GM18520 (cell line): ENCODE data around the gene MYOM3.

Experiments used
- ATAC-seq: cut with Tn5 transposase; IDR thresholded peaks from one replicate; pipeline ENCODE4 v1.9.1; 2021; ENCODE audit not compliant: unreplicated experiment

Gene MYOM3

DNA sequence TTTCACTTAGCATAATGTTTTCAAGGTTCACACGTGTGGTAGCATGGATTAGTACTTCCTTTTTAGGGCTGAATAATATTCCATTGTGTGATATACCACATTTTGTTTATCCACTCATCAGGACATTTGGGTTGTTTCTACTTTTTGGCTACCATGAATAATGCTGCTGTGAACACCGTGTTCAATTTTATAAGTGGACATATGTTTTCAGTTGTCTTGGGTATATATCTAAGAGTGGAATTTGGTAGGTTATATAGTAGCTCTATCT lies 27.2 kb upstream of the MYOM3 start:
- ATAC-seq: no peak

DNA sequence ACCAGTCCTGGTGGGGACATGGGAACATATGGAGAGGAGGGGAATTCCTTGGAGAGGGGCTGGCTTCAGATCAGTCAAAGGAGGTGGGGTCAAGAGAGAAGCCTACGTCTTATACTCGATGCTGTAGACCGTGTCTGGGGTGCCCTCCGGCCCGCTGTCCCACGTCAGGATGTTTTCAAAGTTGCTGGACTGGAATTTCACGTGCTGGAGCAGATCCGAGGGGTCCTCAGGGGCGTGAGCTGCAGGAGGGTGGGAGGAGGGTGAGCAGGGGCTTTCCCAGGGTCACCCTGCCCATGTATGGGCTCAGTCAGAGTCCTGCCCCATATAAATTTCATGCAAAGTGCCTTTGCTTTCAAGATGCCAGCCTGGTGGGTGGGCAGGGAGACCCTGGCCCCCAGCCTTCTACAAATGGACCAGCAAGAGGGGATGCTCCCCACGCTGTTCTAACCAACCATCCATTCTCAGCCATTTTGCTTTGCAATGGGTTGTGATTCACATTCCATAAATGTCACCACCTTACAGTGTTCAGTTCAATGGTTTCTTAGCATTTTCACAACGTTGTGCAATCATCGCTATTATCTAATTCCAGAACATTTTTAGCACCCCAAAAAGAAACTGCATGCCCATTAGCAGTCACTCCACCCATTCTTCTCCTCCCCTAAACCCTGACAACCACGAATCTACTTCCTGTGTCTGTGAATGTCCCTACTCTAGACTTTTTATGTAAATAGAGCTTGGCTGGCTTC lies 26.7 kb upstream of the MYOM3 start:
- no peak for ATAC-seq

DNA sequence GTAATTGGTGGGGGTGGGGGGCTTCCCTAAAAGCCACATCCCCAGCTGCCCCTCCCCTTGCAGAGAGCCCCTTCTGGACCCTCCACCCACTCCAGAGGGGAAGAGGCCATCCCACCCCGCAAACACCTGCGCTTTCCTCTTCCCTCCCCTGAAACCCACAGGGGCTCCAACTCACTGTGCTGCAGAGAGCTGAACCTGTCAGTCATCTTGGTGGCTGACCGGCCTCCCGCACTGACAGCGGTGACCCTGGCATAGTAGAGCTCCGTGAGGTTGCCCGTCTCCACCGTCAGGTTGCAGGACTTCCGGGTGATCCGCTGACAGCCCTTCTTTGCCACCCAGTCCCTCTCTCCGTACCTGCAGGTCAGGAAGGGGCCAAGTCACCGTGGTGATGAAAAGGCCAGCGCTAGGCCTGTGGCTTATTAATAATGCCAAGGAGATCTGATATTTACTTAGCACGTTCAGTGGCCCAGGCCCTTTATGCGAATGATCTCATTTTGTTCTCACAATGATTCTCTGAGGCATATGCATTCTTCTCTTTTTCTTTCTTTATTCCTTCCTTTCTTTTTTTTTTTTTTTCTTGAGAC lies 25.1 kb upstream of the MYOM3 start:
- ATAC-seq: no peak

DNA sequence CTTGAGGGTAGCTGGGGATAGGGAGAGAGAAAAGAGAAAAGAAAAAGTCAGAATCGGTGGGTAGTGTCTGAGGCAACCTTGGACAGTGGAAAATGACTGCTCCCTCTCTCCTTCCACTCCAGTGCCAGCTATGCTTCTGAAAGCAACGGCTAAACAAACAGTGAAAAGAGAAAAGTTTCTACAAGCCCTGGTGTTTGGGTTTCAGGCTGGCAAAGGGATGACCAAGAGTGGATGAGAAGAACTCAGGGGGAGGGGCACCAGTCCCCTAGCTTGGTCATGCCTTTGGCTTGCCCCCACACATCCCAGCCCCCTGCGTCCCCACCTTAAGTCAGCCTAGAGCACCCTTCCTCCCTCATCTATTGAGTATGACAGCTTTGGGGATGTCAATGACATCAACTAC lies 22.4 kb upstream of the MYOM3 start:
- ATAC-seq: no peak

DNA sequence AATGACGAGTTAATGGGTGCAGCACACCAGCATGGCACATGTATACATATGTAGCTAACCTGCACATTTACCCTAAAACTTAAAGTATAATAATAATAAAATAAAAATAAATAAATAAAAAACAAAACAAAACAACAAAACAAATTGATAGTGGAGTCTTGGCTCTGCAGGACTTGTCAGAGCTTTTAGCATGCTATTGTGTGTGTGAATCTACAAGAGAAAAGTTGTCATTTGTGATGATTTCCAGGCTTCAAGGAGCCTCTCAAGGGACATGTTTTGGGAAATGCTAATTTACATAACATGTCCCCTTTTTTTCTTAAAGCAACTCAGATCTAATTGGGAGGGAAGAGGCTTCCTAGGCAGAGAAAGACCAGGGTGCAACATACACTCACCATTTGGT lies 21.9 kb upstream of the MYOM3 start:
- ATAC-seq: no peak

DNA sequence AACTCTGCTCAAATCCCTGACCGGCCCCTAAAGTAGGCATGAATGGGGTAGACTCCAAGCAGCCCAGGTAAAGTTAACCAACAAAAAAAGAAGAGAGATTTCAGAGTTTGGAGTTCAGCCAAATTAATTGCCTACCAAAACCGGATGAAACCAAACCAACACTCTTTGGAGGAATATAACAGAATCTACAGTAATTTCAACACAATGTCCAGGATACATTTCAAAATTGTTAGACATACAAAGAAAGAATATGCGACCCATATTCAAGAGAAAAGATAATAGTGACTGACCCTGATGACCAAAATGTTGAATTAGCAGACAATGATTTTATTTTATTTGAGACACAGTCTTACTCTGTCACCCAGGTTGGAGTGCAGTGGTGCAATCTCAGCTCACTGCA lies 18.4 kb upstream of the MYOM3 start:
- ATAC-seq: no peak

DNA sequence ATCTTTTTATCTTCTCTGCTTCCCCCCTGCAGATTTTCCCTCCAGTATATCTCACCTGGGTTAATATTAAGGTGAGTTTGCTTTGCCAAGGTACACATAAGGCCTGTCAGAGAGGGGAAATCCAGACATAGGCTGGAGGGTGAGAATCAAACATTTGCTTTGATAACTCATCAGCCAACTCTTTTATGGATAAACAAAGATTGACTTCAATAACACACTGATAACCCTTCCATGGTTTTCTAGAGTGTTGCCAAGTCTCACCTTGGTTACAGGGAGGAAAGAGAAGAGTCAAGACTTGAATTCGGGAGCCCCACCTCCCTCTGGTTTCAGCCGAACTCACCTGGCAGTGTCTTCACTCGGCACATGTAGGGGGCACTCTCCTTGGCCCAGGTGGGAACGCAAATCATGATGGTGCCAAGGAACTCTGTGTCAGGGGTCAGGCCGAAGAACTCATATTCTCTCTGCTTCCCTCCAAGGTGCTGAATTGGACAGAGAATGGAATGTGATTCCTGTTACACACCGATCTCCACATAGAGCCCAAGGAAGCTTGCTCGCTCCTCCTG lies 15.9 kb upstream of the MYOM3 start:
- ATAC-seq: no peak

DNA sequence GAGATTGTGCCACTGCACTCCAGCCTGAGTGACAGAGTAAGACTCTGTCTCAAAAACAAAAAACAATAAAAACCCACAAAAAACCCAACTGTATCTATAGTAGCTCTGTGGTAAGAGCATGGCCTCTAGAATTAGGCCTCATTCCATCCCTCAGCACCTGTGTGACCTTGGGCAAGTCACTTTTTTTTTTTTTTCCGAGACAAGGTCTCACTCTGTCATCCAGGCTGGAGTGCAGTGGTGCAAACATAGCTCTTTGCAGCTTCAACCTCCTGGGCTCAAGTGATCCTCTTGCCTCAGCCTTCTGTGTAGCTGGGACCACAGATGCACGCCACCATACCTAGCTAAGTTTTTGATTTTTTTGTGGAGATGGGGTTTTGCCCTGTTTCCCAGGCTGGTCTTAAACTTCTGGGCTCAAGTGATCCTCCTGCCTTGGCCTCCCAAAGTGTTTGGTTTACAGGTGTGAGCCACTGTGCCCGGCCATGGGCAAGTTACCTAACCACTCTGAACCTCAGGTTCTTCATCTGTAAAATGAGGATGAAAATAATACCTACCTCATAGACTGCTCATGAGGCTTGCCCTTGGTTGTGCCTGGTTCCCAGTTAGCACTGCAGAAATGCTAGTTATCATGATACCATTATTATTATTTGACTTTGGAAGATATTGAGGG lies 15.3 kb upstream of the MYOM3 start:
- ATAC-seq: no peak

DNA sequence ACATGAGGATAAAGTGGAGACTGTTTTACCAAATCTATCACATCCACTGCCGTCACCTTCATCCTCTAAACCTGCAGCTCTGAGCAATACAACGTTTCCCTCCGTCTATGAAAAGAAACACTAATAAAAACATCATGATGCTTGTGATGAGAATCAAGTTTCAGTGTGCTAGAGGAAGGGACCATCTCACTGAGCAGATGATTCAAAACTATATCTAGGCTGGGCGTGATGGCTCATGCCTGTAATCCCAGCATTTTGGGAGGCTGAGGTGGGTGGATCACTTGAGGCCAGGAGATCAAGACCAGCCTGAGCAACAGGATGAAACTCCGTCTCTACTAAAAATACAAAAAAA lies 14.7 kb upstream of the MYOM3 start:
- ATAC-seq: no peak

DNA sequence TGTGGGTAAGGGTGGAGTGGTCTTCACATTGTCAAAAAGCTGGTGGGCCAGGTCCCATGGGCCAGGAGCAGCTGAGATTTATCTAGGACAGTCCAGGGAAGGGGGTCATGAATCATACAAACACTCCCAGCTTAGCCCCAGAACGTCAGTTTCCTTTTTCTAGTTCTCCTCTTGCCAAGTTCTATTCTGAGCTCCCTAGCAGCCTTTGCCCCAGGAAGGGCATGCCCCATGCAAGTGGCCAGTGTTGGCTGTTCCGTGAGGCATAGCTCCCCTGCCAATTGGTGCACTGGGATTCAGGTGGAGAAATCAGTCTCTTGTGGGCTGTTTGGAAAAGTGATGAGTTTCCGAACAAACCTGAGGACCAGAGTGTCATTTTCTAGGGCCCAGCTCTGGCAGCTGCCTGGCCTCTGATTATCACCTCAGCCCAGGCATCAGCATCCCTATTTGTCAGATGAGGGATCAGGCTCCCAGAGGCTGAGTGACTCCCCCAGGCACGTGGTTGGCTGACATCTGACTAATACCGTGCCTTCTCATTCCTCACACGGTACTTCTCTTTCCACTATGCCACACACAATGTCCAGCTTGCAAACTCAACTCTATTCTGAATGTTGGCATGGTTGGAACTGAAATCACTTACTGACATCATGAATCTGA lies 14.2 kb upstream of the MYOM3 start:
- ATAC-seq: no peak

DNA sequence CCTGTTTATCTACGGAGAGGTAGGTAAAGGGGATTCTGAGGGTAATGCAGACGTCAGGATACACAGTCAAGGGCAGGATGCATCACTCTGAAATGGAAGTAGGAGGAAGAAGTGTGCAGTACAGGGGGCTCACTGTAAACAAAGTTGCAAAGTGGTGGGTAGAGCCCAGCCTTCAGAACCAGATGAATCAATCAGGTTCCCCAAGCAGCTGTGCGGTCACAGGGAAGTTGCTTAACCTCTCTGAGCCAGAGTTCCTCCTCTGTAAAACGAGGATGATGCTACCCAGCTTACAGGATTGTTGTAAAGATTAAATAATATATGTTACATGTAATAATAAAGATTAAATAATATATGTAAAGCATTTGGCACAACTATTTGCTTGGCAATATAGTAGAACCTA lies 13.5 kb upstream of the MYOM3 start:
- ATAC-seq: no peak

DNA sequence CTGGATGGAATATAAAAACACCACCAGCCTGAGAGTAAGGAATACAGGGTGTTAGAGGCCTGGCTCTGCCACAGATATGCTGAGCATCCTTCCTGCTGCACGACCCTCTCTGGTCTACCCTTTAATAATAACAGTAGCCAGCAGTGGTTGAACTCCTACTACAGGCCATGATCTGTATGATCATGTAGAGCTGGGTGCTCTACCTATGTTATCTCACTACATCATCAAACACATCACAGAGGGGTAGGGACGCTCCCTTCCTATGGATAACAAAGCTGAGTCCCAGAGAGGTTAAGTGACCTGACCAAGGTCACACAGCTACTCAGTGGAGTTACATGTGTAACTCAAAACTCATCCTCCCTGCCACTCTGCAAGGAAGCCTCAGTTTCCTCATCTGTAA lies 13.0 kb upstream of the MYOM3 start:
- ATAC-seq: no peak

DNA sequence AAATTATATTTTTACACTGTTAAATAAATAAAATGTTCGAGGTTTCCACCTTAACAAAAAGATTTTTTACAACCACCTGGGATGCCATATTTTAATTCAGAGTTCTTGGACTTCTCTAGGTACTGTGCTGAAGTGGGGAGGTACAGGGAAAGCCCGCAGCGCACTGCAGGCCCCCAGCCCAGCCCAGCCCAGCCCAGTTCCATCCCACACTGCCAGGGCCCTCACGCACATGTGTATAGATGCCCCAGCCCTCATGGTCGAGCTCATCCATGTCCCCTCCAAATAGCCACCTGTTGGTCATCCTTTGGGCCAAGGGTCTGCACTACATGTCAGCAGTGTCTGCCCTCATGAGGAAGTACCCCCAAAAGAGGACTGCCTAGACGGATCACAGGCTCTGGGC lies 11.7 kb upstream of the MYOM3 start:
- no peak for ATAC-seq

DNA sequence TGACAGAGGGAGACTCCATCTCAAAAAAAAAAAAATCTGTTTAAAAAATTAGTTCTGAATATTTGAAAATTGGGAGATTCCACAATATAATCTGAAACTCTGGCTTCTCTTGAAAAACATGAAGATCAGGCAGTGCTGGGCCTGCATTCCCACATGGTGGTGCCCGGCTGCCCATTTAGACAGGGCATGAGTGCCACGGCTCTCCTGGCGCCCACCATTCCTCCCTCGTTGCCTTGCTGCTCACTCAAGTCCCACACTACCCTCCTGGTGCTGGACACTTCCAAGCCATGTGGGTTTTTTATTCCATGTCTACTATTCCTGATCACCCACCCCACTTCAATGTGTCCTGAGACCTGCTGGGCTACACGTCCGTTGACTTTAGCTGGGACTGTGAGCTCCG lies 10.8 kb upstream of the MYOM3 start:
- no peak for ATAC-seq

DNA sequence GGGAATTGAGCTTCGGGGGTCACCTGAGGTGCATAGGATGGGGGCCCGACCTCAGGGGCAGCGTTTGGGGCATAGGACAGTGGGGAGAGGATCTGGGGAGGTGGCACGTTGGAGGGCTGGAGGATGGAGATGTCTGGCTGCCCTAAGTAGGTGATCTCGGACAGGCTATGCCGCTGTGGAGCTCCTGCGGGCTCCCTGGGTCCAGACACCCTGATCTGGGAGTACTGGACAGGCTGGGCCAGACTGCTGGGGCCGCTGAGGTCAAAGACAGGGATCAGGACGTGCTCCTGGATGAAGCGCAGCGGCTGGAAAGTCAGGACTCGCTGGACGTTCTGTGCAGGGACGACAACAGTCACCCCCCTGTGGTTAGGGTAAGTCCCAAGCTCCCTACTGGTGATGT lies 9.5 kb upstream of the MYOM3 start:
- no peak for ATAC-seq

DNA sequence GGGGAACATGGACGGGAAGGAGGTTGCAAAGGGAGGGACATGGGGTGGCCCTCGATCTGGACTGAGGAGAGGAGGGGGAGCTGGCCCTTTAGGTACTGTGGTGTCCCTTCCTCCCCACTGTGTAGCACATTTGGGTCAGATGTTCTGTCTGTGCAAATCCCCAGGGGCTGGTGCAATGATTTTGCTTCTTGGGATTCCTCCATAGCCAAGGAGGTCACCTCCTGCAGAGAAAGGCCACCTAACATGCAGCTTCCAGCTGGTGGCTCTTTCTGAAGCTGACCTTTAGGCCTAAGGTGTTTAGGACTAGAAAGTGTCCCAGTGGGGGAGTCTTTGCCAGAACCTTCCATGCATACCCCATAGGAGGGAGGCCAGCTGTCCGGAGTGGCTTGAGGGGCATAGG lies 9.0 kb upstream of the MYOM3 start:
- ATAC-seq: no peak

DNA sequence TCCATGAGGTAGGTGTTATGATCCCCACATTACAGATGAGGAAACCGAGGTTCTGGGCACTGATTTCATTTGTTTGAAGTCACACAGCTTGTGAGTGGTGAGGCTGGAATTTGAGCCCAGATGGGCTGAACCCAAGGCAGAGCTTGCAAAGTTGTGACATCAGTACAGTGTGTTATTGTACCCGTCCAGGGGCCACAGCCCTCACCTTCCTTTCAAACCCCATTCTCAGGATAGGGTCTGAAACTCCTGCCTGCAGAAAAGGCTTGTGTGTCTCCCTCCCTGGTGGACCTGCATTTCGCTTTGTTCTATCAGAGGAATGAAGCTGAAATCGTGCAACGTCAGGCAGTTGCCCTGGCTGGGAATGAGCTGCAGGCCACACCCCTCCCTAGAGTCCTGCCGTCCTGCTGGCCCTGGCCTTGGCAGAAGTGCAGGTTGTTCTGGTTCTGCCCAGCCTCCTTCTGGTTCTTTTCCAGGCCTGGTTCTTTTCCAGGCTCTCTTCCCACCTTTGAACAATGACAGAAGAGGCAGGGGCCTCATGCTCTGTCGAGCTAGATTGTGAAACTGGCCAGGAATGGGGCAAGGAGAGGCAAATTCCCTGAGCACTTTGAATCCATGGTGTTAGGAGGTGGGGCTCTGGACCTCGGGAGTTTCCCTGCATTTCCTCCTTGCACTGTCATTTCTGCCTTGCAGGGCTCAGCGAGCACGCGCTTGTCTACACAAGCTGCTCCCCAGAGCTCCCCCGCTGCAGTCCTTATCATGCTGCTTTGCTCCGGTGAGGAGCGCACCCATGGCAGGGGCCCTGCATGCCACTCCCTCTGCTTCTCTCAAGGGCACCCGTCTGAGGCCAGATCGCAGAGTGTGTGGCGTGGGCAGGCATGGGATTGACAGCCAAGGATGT lies 8.2 kb upstream of the MYOM3 start:
- ATAC-seq: no peak

DNA sequence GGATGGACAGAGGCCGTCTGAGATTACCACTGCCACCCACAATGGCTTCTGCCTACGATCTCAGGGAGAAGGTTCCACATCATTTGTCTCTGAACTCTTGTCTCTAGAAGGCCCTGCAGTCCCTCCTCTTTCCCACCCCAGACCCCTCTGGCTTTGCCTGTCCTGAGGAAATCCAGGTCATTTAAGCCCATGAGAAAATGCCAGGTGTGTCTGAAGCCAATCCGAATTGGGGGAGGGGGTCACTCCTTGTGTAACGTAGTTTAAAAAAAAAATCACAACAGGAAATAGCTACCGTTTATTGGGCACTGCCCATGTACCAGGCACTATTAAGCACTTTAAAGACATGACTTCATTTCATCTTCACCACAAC lies 7.5 kb upstream of the MYOM3 start:
- ATAC-seq: no peak

DNA sequence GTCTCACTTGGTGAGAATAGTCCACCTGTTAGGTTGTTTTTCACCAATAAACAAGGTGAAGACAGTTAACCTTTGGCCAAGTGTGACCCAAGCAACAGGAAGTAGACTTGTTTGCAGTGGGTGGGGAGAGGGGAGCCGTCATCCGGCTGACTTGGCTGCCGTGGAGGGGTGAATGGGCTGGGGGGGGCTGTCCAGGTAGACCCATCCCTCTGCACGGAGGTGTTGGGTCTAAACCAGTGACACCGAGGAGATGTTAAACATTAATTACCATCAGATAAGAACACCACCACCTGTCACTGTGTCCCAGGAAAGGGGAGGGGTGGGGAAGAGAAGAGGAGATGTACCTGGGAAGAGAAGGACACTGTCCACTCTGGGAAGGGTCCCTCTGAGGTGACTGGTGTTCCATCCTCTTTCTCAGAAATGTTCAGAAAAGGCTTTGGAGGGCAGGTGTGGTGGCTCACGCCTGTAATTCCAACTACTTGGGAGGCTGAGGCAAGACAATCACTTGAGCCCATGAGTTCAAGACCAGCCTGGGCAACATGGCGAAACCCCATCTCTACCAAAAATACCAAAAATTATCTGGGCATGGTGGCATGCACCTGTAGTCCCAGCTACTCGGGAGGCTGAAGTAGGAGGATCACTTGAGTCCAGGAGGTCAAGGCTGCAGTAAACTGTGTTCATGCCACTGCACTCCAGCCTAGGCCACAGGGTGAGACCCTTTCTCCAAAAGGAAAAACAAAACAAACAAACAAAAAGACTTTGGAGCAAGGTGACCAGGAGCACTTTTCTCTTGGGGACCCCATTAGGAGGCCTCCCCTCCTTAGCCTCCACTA lies 6.7 kb upstream of the MYOM3 start:
- ATAC-seq: no peak

DNA sequence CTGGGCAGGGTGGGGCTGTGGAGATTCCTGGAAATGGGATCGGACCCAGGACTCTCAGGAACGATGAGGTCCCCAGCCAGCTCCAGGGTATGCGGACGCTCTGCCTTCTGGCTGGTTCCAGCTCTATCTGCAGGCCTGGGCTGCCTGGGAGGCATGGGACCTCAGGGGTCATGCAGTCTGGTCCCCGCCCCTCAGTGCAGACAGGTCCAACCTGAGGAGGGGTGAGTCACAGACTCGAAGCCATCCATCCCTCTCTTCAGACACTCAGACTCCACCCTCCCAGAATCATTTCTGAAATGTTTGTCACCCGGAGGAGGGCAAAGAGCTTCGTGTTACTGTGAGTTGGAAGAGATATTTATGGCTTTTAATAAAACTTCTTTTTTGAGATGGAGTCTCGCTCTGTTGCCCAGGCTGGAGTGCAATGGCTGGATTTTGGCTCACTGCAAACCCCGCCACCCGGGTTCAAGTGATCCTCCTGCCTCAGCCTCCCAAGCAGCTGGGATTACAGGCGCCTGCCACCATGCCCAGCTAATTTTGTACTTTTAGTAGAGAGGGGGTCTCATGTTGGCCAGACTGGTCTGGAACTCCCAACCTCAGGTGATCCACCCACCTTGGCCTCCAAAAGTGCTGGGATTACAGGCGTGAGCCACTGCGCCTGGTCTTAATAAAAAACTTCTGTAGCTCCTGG lies 5.9 kb upstream of the MYOM3 start:
- ATAC-seq: no peak
